Retinal pigment epithelial cell (primary cell): ENCODE measurements around the gene GFRA1.

Experiments
- DNase-seq: peaks from one replicate; pipeline ENCODE4 v3.0.0-alpha.2; 2010; ENCODE audit warnings: low read depth
- H3K4me3 ChIP-seq: 2 replicates; pipeline ENCODE4 v1.5.1; 2011; ENCODE audit warnings: mild to moderate bottlenecking, low read length, control low read depth, moderate library complexity
- CTCF ChIP-seq: conservative IDR thresholded peaks from 2 replicates; pipeline ENCODE4 v1.5.1; 2011; ENCODE audit warnings: low read depth, low read length, control low read depth, inconsistent platforms

The GFRA1 gene

DNA sequence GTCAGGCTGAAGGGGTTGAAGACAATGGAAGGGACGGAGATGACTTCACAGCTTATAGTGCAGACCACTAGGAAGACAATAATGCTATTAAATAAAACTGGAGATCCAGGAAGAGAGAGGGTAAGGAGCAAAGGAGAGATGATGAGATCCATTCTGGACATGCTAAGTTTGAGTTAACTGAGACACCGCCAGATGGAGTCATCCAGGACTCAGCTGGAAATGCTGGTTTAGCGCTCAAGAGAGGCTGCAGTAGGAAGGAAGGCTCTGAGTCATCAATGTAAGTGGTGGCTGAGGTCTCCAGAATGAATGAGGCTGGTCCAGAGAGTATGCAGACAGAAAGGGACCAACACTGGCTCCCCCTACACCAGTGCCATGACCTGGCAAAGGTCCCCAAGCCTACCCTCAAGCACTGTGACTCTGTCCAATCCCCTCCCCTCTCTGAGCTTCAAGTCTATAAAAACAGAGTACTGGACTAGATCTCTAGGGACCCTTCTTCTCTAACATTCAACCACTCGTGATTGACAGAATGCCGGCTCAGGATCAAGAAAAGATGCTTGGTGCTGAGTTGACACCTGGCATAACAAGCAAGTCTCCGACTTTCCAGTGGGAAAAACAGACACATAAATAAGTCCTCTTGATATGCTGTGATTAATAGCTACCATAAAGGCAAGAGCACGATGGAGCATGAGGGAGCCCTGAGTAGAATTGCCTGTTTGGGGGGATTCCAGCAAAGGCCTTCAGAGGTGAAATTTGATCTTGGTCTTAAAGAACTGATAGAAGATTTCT is 8.9 kb downstream of the GFRA1 start:
- H3K4me3 ChIP-seq, result no peak overlapping the region
- no peak for DNase-seq
- TF ChIP-seq CTCF, result no peak

DNA sequence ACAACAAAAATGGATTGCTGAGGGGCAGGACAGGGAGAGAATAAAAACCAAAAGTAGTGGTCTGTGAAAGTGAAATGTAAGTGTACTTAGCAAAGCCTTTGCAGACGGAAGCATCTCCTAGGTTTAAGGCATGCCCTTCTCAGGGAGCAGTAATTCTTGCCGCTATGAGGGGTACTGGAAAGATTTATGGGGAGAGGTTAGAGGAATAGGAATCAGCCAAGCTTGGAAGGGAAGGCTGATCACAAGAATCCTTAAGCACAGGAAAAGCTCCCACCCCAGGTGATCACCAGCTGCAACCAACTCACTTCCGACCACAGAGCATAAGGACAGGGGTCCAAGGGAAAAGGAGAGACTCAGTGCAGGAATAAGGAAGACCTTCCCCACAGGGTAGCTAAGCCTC is 10.3 kb downstream of the GFRA1 start:
- no peak for TF ChIP-seq CTCF

GRCh38 chr10:116260599-116260998 is 12.4 kb downstream of the GFRA1 start:
- no peak for TF ChIP-seq CTCF
- no peak for DNase-seq
- H3K4me3 ChIP-seq, result no peak overlapping the region

More for the DNA sequence above, 10.3 kb downstream of the GFRA1 start:
- DNase-seq, result no peak
- no peak overlapping the region for H3K4me3 ChIP-seq

- no peak for DNase-seq
- no peak for TF ChIP-seq CTCF
- no peak overlapping the region for H3K4me3 ChIP-seq
These were observed 13.4 kb downstream of the GFRA1 start for GRCh38 chr10:116259638-116260037.

- no peak for TF ChIP-seq CTCF
- no peak overlapping the region for H3K4me3 ChIP-seq
- DNase-seq, result no peak
These were observed 15.2 kb downstream of the GFRA1 start for GRCh38 chr10:116257785-116258184.

GRCh38 chr10:116256752-116257259 is 16.2 kb downstream of the GFRA1 start:
- TF ChIP-seq CTCF, result peak; percentile 2
- no peak for DNase-seq
- no peak overlapping the region for H3K4me3 ChIP-seq
